ENCODE measurements around the gene HDHD3.
A peak's percentile ranks its signal among the peaks of the same experiment; 100 is the strongest.
"Not testable (repeated sequence)": the region's sequence is repeated elsewhere in the genome, so short reads cannot be mapped to it uniquely, and the experiment has no call there.

The HDHD3 gene

GRCh38 chr9:113386571-113387393, 10.0 kb upstream of the HDHD3 start:
- H3K36me3 Mint-ChIP-seq (ENCODE audit: insufficient read depth) = peaks cover 7% of the 10 kb centered on the region
- H3K9me3 Mint-ChIP-seq = no peaks in the 10 kb centered on the region
- DNase-seq (ENCODE audit: low spot score in 2 of 2) (no peak), ATAC-seq (replicated peaks; ENCODE audit: extremely low read depth, poor library complexity, severe bottlenecking) (no peak)
- H3K27ac Mint-ChIP-seq (ENCODE audit: low read depth) = no peak overlapping the region
- no peaks in the 10 kb centered on the region for H3K27me3 Mint-ChIP-seq
- H3K4me1 Mint-ChIP-seq = no peaks in the 10 kb centered on the region
- no peak overlapping the region for H3K4me3 Mint-ChIP-seq

- H3K4me1 Mint-ChIP-seq = no peaks in the 10 kb centered on the region
- no peaks in the 10 kb centered on the region for H3K27me3 Mint-ChIP-seq
- no peak overlapping the region for H3K27ac Mint-ChIP-seq (ENCODE audit: low read depth)
Measured at GRCh38 chr9:113381909-113382411, 5.2 kb upstream of the HDHD3 start.

GRCh38 chr9:113381441-113381840, 4.7 kb upstream of the HDHD3 start:
- H3K9me3 Mint-ChIP-seq; H3K4me1 Mint-ChIP-seq; DNase-seq (ENCODE audit: low spot score in 2 of 2); H3K27me3 Mint-ChIP-seq; H3K27ac Mint-ChIP-seq (ENCODE audit: low read depth); ATAC-seq (replicated peaks; ENCODE audit: extremely low read depth, poor library complexity, severe bottlenecking); H3K36me3 Mint-ChIP-seq (ENCODE audit: insufficient read depth); H3K4me3 Mint-ChIP-seq: not testable (repeated sequence)

More at GRCh38 chr9:113381909-113382411, 5.2 kb upstream of the HDHD3 start:
- Mint-ChIP-seq H3K9me3 (no peaks in the 10 kb centered on the region), H3K36me3 (ENCODE audit: insufficient read depth) (peaks cover 3% of the 10 kb centered on the region), H3K4me3 (no peak overlapping the region)
- ATAC-seq (replicated peaks; ENCODE audit: extremely low read depth, poor library complexity, severe bottlenecking) (no peak), DNase-seq (ENCODE audit: low spot score in 2 of 2) (no peak)

- no peak overlapping the region for H3K27ac Mint-ChIP-seq (ENCODE audit: low read depth)
- DNase-seq (ENCODE audit: low spot score in 2 of 2) (no peak), ATAC-seq (replicated peaks; ENCODE audit: extremely low read depth, poor library complexity, severe bottlenecking) (no peak)
- H3K4me3 Mint-ChIP-seq = no peak overlapping the region
- no peaks in the 10 kb centered on the region for H3K9me3 Mint-ChIP-seq
- H3K27me3 Mint-ChIP-seq = no peaks in the 10 kb centered on the region
- no peaks in the 10 kb centered on the region for H3K4me1 Mint-ChIP-seq
- H3K36me3 Mint-ChIP-seq (ENCODE audit: insufficient read depth) = peaks cover 6% of the 10 kb centered on the region
Measured at GRCh38 chr9:113380869-113381378, 4.1 kb upstream of the HDHD3 start.

- not testable (repeated sequence) for H3K4me3 Mint-ChIP-seq; H3K9me3 Mint-ChIP-seq; ATAC-seq (replicated peaks; ENCODE audit: extremely low read depth, poor library complexity, severe bottlenecking); H3K27me3 Mint-ChIP-seq; DNase-seq (ENCODE audit: low spot score in 2 of 2); H3K27ac Mint-ChIP-seq (ENCODE audit: low read depth)
- Mint-ChIP-seq H3K36me3 (ENCODE audit: insufficient read depth) (peaks cover 12% of the 10 kb centered on the region), H3K4me1 (peaks cover 10% of the 10 kb centered on the region)
Measured at GRCh38 chr9:113379829-113380210, 3.0 kb upstream of the HDHD3 start.

- ATAC-seq (replicated peaks; ENCODE audit: extremely low read depth, poor library complexity, severe bottlenecking); H3K27me3 Mint-ChIP-seq; DNase-seq (ENCODE audit: low spot score in 2 of 2); H3K27ac Mint-ChIP-seq (ENCODE audit: low read depth); H3K4me3 Mint-ChIP-seq; H3K9me3 Mint-ChIP-seq; H3K36me3 Mint-ChIP-seq (ENCODE audit: insufficient read depth): not testable (repeated sequence)
- H3K4me1 Mint-ChIP-seq = peaks cover 12% of the 10 kb centered on the region
Measured at GRCh38 chr9:113379094-113379828, 2.5 kb upstream of the HDHD3 start.

GRCh38 chr9:113375057-113376023, 1.4 kb downstream of the HDHD3 start:
- H3K36me3 Mint-ChIP-seq (ENCODE audit: insufficient read depth) = peaks cover 13% of the 10 kb centered on the region
- peaks cover 12% of the 10 kb centered on the region for H3K4me1 Mint-ChIP-seq
- ATAC-seq (replicated peaks; ENCODE audit: extremely low read depth, poor library complexity, severe bottlenecking) (no peak), DNase-seq (ENCODE audit: low spot score in 2 of 2) (no peak)
- no peak overlapping the region for H3K27ac Mint-ChIP-seq (ENCODE audit: low read depth)
- H3K4me3 Mint-ChIP-seq = peak overlapping the region; percentile 81
- H3K9me3 Mint-ChIP-seq = no peaks in the 10 kb centered on the region
- H3K27me3 Mint-ChIP-seq = no peaks in the 10 kb centered on the region

- Mint-ChIP-seq H3K27ac (ENCODE audit: low read depth) (no peak overlapping the region), H3K36me3 (ENCODE audit: insufficient read depth) (peaks cover 13% of the 10 kb centered on the region), H3K4me1 (peaks cover 12% of the 10 kb centered on the region), H3K27me3 (no peaks in the 10 kb centered on the region), H3K4me3 (no peak overlapping the region), H3K9me3 (no peaks in the 10 kb centered on the region)
- no peak for DNase-seq (ENCODE audit: low spot score in 2 of 2)
- no peak for ATAC-seq (replicated peaks; ENCODE audit: extremely low read depth, poor library complexity, severe bottlenecking)
Measured at GRCh38 chr9:113373676-113374392, 3.0 kb downstream of the HDHD3 start.

- peaks cover 12% of the 10 kb centered on the region for H3K4me1 Mint-ChIP-seq
- DNase-seq (ENCODE audit: low spot score in 2 of 2) = no peak
- no peak for ATAC-seq (replicated peaks; ENCODE audit: extremely low read depth, poor library complexity, severe bottlenecking)
- no peak overlapping the region for H3K4me3 Mint-ChIP-seq
- H3K36me3 Mint-ChIP-seq (ENCODE audit: insufficient read depth) = peaks cover 13% of the 10 kb centered on the region
- no peaks in the 10 kb centered on the region for H3K9me3 Mint-ChIP-seq
- H3K27me3 Mint-ChIP-seq = no peaks in the 10 kb centered on the region
- no peak overlapping the region for H3K27ac Mint-ChIP-seq (ENCODE audit: low read depth)
Measured at GRCh38 chr9:113373256-113373655, 3.5 kb downstream of the HDHD3 start.

GRCh38 chr9:113372059-113372458, 4.7 kb downstream of the HDHD3 start:
- H3K4me1 Mint-ChIP-seq = peaks cover 12% of the 10 kb centered on the region
- no peaks in the 10 kb centered on the region for H3K27me3 Mint-ChIP-seq
- H3K36me3 Mint-ChIP-seq (ENCODE audit: insufficient read depth) = peaks cover 13% of the 10 kb centered on the region
- ATAC-seq (replicated peaks; ENCODE audit: extremely low read depth, poor library complexity, severe bottlenecking) (no peak), DNase-seq (ENCODE audit: low spot score in 2 of 2) (no peak)
- H3K27ac Mint-ChIP-seq (ENCODE audit: low read depth) = no peak overlapping the region
- H3K4me3 Mint-ChIP-seq = no peak overlapping the region
- no peaks in the 10 kb centered on the region for H3K9me3 Mint-ChIP-seq

- DNase-seq (ENCODE audit: low spot score in 2 of 2) (no peak), ATAC-seq (replicated peaks; ENCODE audit: extremely low read depth, poor library complexity, severe bottlenecking) (no peak)
- H3K9me3 Mint-ChIP-seq = no peaks in the 10 kb centered on the region
- H3K36me3 Mint-ChIP-seq (ENCODE audit: insufficient read depth) = peaks cover 10% of the 10 kb centered on the region
- no peaks in the 10 kb centered on the region for H3K27me3 Mint-ChIP-seq
- H3K4me1 Mint-ChIP-seq = peaks cover 12% of the 10 kb centered on the region
- H3K27ac Mint-ChIP-seq (ENCODE audit: low read depth) = no peak overlapping the region
- no peak overlapping the region for H3K4me3 Mint-ChIP-seq
Measured at GRCh38 chr9:113370806-113371325, 5.9 kb downstream of the HDHD3 start.

All from central memory CD8-positive, alpha-beta T cell (primary cell).